Activated T-helper 1 cell treated with Interleukin-2 at 50 U/mL for 16 hours (primary cell): ENCODE data around the gene ADNP.
A peak's percentile ranks its signal among the peaks of the same experiment; 100 is the strongest.

Experiments used
- DNase-seq: peaks from one replicate; pipeline ENCODE4 v3.0.0-alpha.2; 2020; ENCODE audit warnings: low read depth

The ADNP gene

GRCh38 chr20:50932016-50932485 is 814 bp upstream of the ADNP start:
- DNase-seq, result no peak

DNA sequence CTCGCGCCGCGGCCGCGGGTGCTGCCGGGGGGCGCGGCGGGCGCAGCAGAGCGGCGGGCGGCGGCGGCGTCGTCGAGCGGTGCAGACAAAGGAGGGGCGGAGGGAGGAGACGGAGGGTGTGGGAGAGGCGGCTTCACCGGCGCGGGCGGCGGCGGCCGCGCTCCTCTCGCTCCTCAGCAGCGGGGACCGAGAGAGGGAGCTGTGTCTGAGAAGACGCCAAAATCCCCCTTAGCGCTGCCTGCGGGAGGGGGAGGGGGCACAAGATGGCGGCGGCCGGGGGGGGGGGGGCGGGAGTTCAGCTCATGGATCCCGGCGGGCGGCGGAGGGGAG is 296 bp downstream of the ADNP start:
- no peak for DNase-seq

GRCh38 chr20:50930139-50930975 is 880 bp downstream of the ADNP start:
- DNase-seq, result peak; percentile 9

DNA sequence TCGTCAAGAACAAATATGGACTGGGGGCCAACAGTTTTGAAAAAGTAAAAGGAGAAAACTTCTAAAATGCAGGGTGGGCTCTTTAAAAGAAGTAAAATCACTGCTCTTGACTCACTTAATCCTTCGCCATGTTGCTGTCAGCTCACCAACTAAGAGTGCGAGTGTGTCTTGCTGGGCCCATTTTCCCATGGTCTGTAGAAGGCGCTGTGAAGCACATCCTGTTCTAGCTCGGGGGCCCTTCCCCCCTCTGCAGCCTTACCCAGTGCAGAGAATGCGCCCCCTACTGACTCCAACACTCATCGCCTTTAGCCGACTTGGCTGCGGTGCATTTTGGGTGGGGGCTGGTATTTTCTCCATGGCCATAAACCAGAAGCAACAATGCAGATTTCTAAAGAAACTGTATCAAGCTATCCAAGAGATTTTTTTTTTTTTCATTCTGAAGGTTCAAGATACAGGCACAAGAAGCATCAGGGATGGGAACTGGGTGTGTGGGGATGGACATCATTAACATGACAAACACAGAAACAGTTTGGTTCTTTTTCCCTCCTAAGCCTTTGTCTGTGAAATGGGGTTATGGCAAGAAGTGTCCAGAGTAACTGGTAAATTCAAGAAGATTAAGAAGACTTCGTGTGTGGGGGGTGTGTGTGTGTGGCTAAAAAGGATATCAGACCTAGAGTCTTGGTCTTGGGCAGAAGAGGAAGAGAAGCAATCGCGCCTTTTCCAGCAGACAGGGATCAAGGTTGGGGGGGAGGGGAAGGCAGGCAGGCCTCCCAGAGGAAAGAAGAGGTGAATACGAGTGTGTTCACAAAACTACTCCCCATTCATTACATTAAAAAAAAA is 1.7 kb downstream of the ADNP start:
- DNase-seq, result peak; percentile 79

GRCh38 chr20:50928469-50928868 is 2.8 kb downstream of the ADNP start:
- DNase-seq, result no peak

- DNase-seq, result no peak
Observed at GRCh38 chr20:50926530-50926929, 4.7 kb downstream of the ADNP start.

DNA sequence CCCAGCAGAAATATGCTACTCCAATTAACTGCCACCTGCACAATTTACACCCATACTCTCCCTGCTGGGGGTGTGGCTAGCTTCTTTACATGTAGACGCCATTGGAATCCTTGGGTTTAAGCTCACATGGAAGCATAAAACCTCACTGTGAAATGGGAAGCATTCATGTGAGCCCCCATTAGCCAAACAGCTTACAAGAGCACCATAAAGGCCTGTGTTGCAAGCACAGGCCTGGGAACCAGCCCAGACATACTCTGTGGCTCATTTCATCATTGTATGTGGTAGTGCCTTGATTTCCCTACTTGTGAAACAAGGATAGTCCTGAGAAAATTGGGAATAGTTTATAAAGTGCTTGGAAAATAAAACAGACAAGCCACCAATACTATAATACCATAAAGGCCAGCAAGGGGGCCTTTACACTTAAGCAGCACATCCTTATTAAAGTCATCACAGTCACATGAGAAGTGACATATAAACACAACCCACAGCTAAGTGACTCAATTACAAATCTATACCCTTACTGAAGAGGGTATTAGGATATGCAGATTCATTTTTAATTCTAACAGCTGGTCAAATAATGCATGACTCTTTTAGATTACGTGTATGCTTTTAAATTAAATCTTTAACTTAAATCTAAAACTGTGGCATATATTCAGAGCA is 6.8 kb downstream of the ADNP start:
- no peak for DNase-seq

DNA sequence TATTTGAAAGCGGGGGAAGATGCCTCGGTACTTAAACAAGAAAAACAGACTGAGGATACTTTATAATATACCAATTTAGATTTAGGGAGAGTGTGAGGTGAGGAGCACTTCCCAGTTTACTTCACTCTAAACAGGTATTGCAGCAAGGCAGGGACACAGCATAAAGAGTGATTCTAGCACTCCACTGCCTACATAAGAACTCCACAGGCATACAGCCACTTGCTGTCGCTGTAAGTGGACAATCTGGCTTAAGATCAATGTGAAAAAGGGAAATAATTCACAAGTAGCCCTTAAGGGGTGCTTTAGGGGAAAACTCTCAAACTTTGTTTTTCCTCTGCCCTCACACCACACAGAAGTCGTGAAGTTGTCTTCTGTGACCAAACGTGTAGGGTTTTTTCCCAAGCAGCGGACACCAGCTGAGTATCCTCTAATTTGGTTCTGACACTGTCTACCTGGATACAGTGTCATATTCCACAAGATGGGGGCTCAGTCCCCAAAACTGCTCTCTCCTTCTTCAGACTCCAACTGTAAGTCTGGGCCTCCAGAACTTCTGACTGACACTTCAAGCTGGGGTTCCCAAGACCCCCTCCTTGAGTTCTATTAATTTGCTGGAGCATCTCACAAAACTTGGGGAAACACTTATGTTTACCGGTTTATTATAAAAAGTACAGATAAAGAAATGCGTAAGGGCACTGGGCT is 9.3 kb downstream of the ADNP start:
- no peak for DNase-seq

- DNase-seq, result no peak
Observed at GRCh38 chr20:50920997-50921396, 10.2 kb downstream of the ADNP start.

- DNase-seq, result no peak
Observed at GRCh38 chr20:50919567-50919966, 11.7 kb downstream of the ADNP start.

DNA sequence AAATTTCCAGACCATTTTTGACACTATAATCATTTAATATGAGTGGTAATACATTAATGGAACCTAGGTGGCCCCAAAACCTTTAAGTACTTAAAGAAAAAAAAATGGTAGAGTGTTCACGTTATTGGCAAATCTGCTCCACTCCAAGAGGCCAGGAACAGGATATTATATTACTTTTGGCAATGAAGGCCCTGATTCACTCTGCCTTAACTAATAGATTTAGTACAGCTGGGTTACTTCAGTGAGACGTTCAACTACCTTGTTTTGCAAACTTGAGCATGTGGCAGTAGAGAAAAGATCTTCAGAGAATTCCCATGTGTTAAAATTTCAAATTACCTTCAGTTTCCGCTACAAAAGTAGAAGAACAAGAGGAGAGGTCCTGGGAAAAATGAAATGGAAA is 12.8 kb downstream of the ADNP start:
- DNase-seq, result no peak

DNA sequence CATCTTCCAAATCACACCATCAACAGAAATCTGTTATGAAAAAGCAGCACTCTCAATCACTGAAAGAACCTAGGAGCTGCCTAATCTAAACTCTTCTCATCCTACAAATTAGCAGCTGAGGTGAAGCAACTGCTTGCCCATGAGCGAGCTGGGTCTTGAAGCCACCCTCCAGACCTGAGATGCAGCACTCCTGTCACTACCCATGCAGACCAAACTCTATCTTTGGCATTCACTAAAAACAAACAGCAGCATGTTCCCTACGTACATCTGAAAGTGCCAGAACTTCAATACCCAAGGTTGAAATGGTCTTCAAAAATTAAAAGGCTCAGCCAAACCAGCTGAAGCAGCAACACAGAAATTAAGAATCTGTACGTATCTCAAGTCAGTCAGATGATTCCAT is 14.3 kb downstream of the ADNP start:
- DNase-seq, result no peak

DNA sequence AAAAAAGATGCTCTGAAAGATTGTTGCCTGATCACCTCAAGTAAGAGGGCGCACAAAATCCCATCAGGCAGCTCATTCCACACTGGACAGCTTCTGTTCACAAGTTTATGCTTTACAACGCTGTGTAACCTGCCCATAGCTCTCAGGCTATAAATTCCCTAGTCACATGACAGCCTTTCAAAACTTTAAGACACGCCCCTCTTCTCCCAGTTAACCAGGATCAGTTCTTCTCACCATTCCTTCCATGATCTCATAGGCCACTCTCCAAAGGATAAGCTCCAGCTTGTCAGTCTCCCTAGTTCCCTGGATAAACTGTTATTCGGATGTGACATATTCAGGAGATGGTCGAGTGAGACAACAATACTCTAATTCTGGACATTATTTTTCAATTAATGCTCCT is 15.0 kb downstream of the ADNP start:
- no peak for DNase-seq

DNA sequence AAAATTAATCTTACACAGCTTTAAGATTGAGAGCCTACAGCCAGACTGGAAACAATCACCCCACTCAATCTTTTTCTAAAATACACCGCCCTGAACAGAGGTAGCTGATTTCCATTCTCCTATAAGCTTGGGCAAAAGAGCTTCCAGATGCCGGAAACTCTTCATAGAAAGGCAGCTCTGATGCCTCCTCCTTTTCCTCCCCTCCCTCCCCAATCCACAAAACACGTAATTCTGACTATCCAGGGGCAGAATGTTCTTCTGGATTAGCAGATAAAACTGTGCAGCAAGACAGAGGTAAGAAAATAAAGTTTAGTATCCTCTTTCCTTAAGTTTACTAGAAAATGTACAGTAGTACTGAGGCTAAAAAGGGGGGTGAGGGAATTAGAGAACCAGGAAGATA is 15.8 kb downstream of the ADNP start:
- no peak for DNase-seq

- no peak for DNase-seq
Observed at GRCh38 chr20:50913690-50914375, 17.4 kb downstream of the ADNP start.

DNA sequence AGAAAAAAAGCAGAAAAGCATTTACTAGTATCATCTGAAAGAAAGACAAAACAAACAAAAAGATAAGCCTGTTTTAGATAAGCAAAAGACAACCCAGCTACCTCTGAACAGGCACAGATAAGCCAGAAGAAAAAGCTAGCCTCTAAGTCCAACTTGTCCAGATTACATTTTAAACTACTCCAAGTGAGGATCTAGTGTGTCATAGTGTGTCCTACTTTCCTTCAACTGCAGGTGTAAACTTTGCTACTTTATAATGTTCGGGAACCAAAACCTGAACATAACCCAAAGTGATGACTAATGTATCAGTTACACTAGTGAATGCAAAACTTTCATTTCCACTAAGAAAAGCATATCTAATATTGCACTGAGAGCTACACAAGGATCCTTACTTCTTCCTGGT is 19.5 kb downstream of the ADNP start:
- DNase-seq, result no peak

DNA sequence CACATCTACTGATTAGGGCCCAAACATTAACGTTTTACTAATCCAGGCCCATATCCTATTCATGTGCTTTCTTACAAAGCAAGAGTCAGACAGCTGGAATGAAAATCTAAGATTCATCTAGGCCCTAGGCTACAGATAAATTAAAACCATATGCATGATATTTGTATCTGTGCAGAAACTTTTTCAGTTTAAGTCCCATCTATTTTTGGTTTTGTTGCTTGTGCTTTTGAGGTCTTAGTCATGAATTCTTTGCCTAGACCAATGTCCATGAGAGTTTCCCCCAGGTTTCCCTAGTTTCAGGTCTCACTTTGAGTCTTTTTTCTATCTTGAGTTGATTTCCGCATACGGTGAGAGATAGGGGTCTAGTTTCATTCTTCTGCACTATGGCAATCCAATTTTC is 20.2 kb downstream of the ADNP start:
- no peak for DNase-seq

DNA sequence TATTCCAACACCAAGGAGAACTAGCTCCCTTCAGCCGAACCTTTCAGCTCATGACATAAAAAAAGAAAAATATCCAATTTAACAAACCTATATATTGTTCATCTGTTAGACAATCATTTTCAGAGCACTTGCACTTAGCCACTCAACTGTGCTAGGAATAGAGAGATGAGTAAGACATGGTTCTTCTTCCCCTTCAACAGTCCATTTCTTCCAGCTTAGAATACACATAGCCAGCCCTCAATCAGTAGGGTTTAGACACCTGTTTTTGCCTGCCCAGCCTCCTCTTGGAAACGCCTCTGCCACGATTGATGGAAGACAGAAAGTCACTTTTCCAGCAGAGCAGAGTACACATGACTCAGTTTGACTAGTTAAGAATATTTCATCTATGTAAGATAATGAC is 21.8 kb downstream of the ADNP start:
- no peak for DNase-seq

DNA sequence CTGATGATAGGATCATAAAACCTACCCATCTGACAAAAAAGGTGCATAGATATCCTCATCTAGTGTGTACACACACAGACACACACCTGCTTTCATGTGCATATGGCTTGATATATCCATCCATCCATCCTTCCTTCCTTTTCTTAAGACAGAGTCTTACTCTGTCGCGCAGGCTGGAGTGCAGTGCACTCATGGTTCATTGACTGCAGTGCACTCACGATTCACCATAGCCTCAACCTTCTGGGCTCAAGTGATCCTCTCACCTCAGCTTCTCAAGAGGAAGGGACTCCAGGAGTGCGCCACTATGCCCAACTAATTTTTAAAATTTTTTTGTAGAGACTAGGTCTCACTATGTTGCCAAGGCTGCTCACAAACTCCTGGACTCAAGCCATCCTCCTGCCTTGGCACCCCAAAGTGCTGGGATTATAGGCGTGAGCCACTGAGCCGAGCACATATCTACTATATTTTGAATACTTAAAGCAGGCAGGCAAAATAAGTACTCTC is 27.1 kb downstream of the ADNP start:
- DNase-seq, result no peak

- DNase-seq, result no peak
Observed at GRCh38 chr20:50903353-50904051, 27.7 kb downstream of the ADNP start.

DNA sequence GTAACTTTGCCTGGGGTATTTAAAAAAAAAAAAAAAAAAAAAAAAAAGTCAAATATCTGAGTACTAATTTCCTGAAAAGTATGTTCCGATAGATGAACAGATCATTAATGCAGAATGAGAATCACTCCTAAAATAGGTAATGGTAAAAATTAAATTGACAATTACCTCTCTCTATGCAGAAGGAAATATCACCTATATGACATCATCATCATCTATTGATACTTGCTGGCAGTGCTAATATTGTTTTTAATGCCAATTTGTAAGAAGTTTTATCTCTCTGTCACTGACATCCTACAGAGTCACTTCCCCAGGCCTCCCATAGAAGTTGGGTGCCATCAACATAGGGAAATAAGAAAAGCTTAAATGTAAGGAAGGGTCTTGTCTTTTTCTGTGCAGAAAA is 29.9 kb downstream of the ADNP start:
- no peak for DNase-seq
